H1 (cell line): ENCODE data around the gene TMEM151A. TPM values are rescaled to one million over a fixed set of nuclear protein-coding genes. Genes with fewer than 3 reads are reported as not detected.

Source experiments
- CTCF ChIA-PET: fragments of 300-600 bp; sonication (Branson Sonifier 250); formaldehyde crosslinking; loops from one replicate; lab custom pipeline; 2021; ENCODE audit not compliant: partially characterized antibody; lab: Charles Lee
- POLR2A ChIA-PET: fragments of 300-600 bp; sonication (Branson Sonifier 250); formaldehyde crosslinking; loops from one replicate; lab custom pipeline; 2021; ENCODE audit warnings: inconsistent platforms; ENCODE audit not compliant: partially characterized antibody; lab: Charles Lee
- DNase-seq, 2 experiments: peaks; one replicate each; pipeline versions ENCODE4 v3.0.0 to v3.0.0-alpha.2; 2010 to 2022; ENCODE audit warnings: low spot score in 2 of 2, low read depth in 1 of 2, mixed read lengths in 1 of 2
- FAIRE-seq: peaks from 2 replicates; lab custom pipeline; 2011; peaks lifted over from hg19 to GRCh38; lab: Jason Lieb, UNC
- H2AFZ ChIP-seq: 2 replicates; pipeline ENCODE4 v1.8.1; 2012; ENCODE audit warnings: low read length, inconsistent platforms
- H2AK5ac ChIP-seq: 2 replicates; pipeline ENCODE4 v1.6.1; 2013; ENCODE audit warnings: low read depth, low read length
- H2BK120ac ChIP-seq: replicated peaks from 2 replicates; pipeline ENCODE3; 2013; ENCODE audit warnings: low read depth, low read length, inconsistent platforms
- H2BK12ac ChIP-seq: 2 replicates; pipeline ENCODE4 v1.6.1; 2013; ENCODE audit warnings: low read depth, low read length
- H2BK15ac ChIP-seq: 2 replicates; pipeline ENCODE4 v1.6.1; 2013; ENCODE audit warnings: low read length
- H2BK20ac ChIP-seq: 2 replicates; pipeline ENCODE4 v1.6.1; 2013; ENCODE audit warnings: low read length
- H2BK5ac ChIP-seq: 2 replicates; pipeline ENCODE4 v1.6.1; 2013; ENCODE audit warnings: low read depth, low read length
- H3K14ac ChIP-seq: 2 replicates; pipeline ENCODE4 v1.6.1; 2013; ENCODE audit warnings: inconsistent platforms; ENCODE audit not compliant: insufficient read length
- H3K18ac ChIP-seq: 2 replicates; pipeline ENCODE4 v1.6.1; 2013; ENCODE audit warnings: low read length; ENCODE audit errors: extremely low read depth
- H3K23ac ChIP-seq: 2 replicates; pipeline ENCODE4 v1.6.1; 2013; ENCODE audit warnings: inconsistent platforms; ENCODE audit not compliant: insufficient read length
- H3K23me2 ChIP-seq: 2 replicates; pipeline ENCODE4 v1.6.1; 2013; ENCODE audit warnings: low read depth, low read length
- H3K27ac ChIP-seq: 2 replicates; pipeline ENCODE4 v1.6.1; 2011; ENCODE audit warnings: low read depth, low read length, inconsistent platforms
- H3K27me3 ChIP-seq, 4 experiments: replicated peaks in 1 of 4; 1 replicate in 1 of 4; 2 replicates in 3 of 4; pipeline versions ENCODE4 v1.6.1 to v1.8.1; 2011 to 2013; ENCODE audit warnings: low read length in 3 of 4, mild to moderate bottlenecking in 3 of 4, inconsistent platforms in 2 of 4, mixed read lengths in 2 of 4, moderate library complexity in 1 of 4; ENCODE audit not compliant: control insufficient read depth in 3 of 4, insufficient read depth in 3 of 4; ENCODE audit errors: extremely low read depth in 1 of 4
- H3K36me3 ChIP-seq, 4 experiments: 2 replicates each; pipeline versions ENCODE4 v1.6.1 to v1.8.1; 2011 to 2013; ENCODE audit warnings: mild to moderate bottlenecking in 4 of 4, low read length in 3 of 4, moderate library complexity in 2 of 4, control low read depth in 1 of 4, inconsistent platforms in 1 of 4; ENCODE audit not compliant: insufficient read depth in 4 of 4, control insufficient read depth in 2 of 4
- H3K4ac ChIP-seq: replicated peaks from 2 replicates; pipeline ENCODE3; 2013; ENCODE audit warnings: low read length, low read depth, mixed read lengths, inconsistent platforms; ENCODE audit not compliant: insufficient read length
- H3K4me1 ChIP-seq, 4 experiments: replicated peaks in 1 of 4; 1 replicate in 1 of 4; 2 replicates in 3 of 4; pipeline versions ENCODE4 v1.6.1 to v1.8.1; 2011 to 2013; ENCODE audit warnings: low read length in 3 of 4, inconsistent platforms in 2 of 4, mixed read lengths in 1 of 4; ENCODE audit not compliant: insufficient read depth in 4 of 4, control insufficient read depth in 3 of 4
- H3K4me2 ChIP-seq, 2 experiments: 2 replicates each; pipeline versions ENCODE4 v1.6.1 to v1.8.1; 2011 to 2013; ENCODE audit warnings: low read depth in 2 of 2, low read length in 2 of 2, control low read depth in 1 of 2, inconsistent platforms in 1 of 2, mild to moderate bottlenecking in 1 of 2; ENCODE audit not compliant: insufficient read depth in 1 of 2
- H3K4me3 ChIP-seq, 4 experiments: fragments of 200-600, 300-600 bp in 1 of 4; sonication (generic), shearing (Covaris generic), sonication (Bioruptor Twin) in 1 of 4; 2 replicates each; pipeline versions ENCODE4 v1.5.1 to v1.8.1; 2011 to 2016; ENCODE audit warnings: low read length in 4 of 4, low read depth in 3 of 4, control low read depth in 2 of 4, inconsistent platforms in 2 of 4, mild to moderate bottlenecking in 2 of 4, mixed read lengths in 1 of 4, moderate library complexity in 1 of 4; ENCODE audit not compliant: insufficient read depth in 2 of 4; ENCODE audit errors: extremely low read depth in 1 of 4
- H3K56ac ChIP-seq: replicated peaks from 2 replicates; pipeline ENCODE3; 2013; ENCODE audit warnings: low read depth, mild to moderate bottlenecking, mixed read lengths, low read length, inconsistent platforms; ENCODE audit not compliant: insufficient read length
- H3K79me1 ChIP-seq: 2 replicates; pipeline ENCODE4 v1.6.1; 2013; ENCODE audit warnings: low read depth, low read length, control low read depth
- H3K79me2 ChIP-seq, 2 experiments: 2 replicates each; pipeline versions ENCODE4 v1.6.1 to v1.8.1; 2012 to 2013; ENCODE audit warnings: low read length in 2 of 2, mild to moderate bottlenecking in 2 of 2, inconsistent platforms in 1 of 2; ENCODE audit not compliant: insufficient read depth in 2 of 2, control insufficient read depth in 1 of 2
- H3K9ac ChIP-seq, 4 experiments: replicated peaks in 1 of 4; 1 replicate in 1 of 4; 2 replicates in 3 of 4; pipeline versions ENCODE4 v1.6.1 to v1.8.1; 2011 to 2013; ENCODE audit warnings: low read depth in 3 of 4, low read length in 3 of 4, control low read depth in 2 of 4, mild to moderate bottlenecking in 2 of 4, moderate library complexity in 2 of 4, inconsistent platforms in 1 of 4; ENCODE audit errors: extremely low read depth in 1 of 4
- H3K9me3 ChIP-seq, 2 experiments: 2 replicates each; pipeline versions ENCODE4 v1.6.1 to v1.8.1; 2012 to 2013; ENCODE audit warnings: mild to moderate bottlenecking in 2 of 2, moderate library complexity in 2 of 2, control low read depth in 1 of 2, inconsistent platforms in 1 of 2, low read depth in 1 of 2, low read length in 1 of 2, mixed read lengths in 1 of 2; ENCODE audit not compliant: insufficient read depth in 2 of 2
- H4K20me1 ChIP-seq, 2 experiments: replicated peaks in 1 of 2; 2 replicates each; pipeline versions ENCODE3 to v1.8.1; 2011 to 2013; ENCODE audit warnings: inconsistent platforms in 2 of 2, low read length in 2 of 2, mild to moderate bottlenecking in 1 of 2; ENCODE audit not compliant: insufficient read depth in 2 of 2, control insufficient read depth in 1 of 2
- H4K5ac ChIP-seq: 2 replicates; pipeline ENCODE4 v1.6.1; 2013; ENCODE audit warnings: low read length, low read depth, mixed read lengths, inconsistent platforms; ENCODE audit not compliant: insufficient read length
- H4K8ac ChIP-seq: 2 replicates; pipeline ENCODE4 v1.8.0; 2013; ENCODE audit warnings: mild to moderate bottlenecking, moderate library complexity, low read length, inconsistent platforms; ENCODE audit not compliant: insufficient read depth; ENCODE audit errors: extremely low read depth
- H4K91ac ChIP-seq: replicated peaks from 2 replicates; pipeline ENCODE3; 2013; ENCODE audit warnings: low read length, mixed read lengths, inconsistent platforms; ENCODE audit not compliant: insufficient read length
- KDM4A ChIP-seq: IDR thresholded peaks from one replicate; pipeline ENCODE4 v1.7.1; 2012; ENCODE audit warnings: low read depth, mild to moderate bottlenecking, moderate library complexity, low read length, inconsistent platforms; ENCODE audit not compliant: severe bottlenecking
- YY1 ChIP-seq: IDR thresholded peaks from 2 replicates; pipeline ENCODE4 v1.6.1; 2011; ENCODE audit warnings: low read depth, mild to moderate bottlenecking, low read length
- WGBS, 2 experiments: shearing (Covaris generic) in 1 of 2; methylation state at CpG; one replicate each; pipeline versions ENCODE4 v1.1.6 to v1.1.7; 2013 to 2015; ENCODE audit warnings: low lambda C conversion rate in 2 of 2, mixed read lengths in 2 of 2, inconsistent platforms in 1 of 2, low coverage in 1 of 2, missing lambda C conversion rate in 1 of 2; ENCODE audit not compliant: insufficient replicate concordance in 2 of 2, insufficient coverage in 1 of 2, insufficient read length in 1 of 2; ENCODE audit errors: extremely low coverage in 1 of 2, missing lambda C conversion rate in 1 of 2; 5-methylcytosine and 5-hydroxymethylcytosine counted together
- polyA plus RNA-seq, 7 experiments: library from polyadenylated mRNA; depleted of rRNA in 3 of 7; stranded (reverse) in 5 of 7; unstranded in 2 of 7; fragments of >200 nt in 5 of 7; fragments of 200-250 nt in 2 of 7; gene quantifications; 1 replicate in 5 of 7; 2 replicates in 1 of 7; 4 replicates in 1 of 7; pipeline versions ENCODE4 v1.2.1 to v1.2.3, GENCODE V29; 2011 to 2013; ENCODE audit warnings: missing spikeins in 2 of 7, mixed read lengths in 2 of 7
- total RNA-seq: library from RNA; stranded (reverse); fragmentation: NEBNext Ultra II Directional; extraction: Animal tissue kit (Norgen Biotek cat#: 25700); gene quantifications from 2 replicates; pipeline ENCODE4 v1.2.1, GENCODE V29; 2021

The TMEM151A gene
- total and polyA plus RNA-seq, 2 of the 8 experiments (the other 6 are each of a cell fraction or from before 2014, with no cell fraction given): 3.2 TPM

DNA sequence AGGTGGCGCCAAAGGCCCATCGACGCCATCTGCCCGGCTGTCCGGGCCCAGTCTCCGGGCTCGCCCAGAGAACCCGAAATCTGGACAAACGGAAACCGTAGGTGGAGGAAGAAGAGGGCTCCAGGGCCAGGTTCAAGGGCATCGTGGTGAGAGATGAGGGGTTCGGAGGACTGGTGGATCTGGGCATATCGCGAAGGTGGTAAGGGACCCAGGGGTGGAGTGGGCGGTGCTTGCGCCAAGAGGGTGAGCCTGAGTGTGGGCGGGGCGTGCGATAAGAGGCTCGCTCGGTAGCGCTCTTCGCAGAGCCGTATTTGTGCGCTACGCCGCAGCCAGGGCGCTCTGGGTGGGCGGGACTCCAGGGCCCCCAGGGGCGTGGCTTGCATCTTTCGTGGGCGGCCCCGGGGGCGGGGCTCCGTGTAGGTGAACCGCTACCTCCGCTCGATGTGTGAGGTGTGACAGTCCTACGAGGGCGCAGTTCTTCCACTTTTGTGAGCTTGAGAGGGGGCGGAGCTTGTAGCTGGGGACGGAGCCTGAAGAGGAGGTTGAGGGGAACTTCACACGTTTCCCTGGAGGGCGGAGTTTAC lies 20.4 kb downstream of the TMEM151A start:
- Histone ChIP-seq H3K9me3 (no peaks in the 10 kb centered on the region), H3K4me2 (peak overlapping the region; percentile 48 to 77)
- POLR2A ChIA-PET: interaction anchor here (0.8 to 4.1 kb wide), 27 partner anchors 9 to 243 kb away, joined by 3 to 25 read pairs (median 6); partner anchors contain the start of genes BRMS1, RIN1, TMEM151A and YIF1A
- TF ChIP-seq YY1: peak; percentile 56; the same call in 1 of the 2 replicates
- TF ChIP-seq KDM4A: peak; percentile 74

More for the DNA sequence above, 20.4 kb downstream of the TMEM151A start:
- peak overlapping the region in 2 of 4 experiments; percentile 42 to 54; a peak in 3 of 7 replicates for H3K9ac ChIP-seq
- no peak overlapping the region for H2AK5ac ChIP-seq
- H3K23me2 ChIP-seq: peaks cover 8% of the 10 kb centered on the region
- no peaks in the 10 kb centered on the region for H3K79me2 ChIP-seq
- H2BK20ac ChIP-seq: no peak overlapping the region
- H2BK12ac ChIP-seq: peak overlapping the region; percentile 91
- DNase-seq (peak; percentile 71 to 92), FAIRE-seq (peak; percentile 66)
- peak overlapping the region; percentile 6 for H4K91ac ChIP-seq
- H2BK120ac ChIP-seq: no peak overlapping the region
- peak overlapping the region; percentile 100 for H3K18ac ChIP-seq
- CTCF ChIA-PET: interaction anchor here (0.6 to 11.7 kb wide), 44 partner anchors 8 to 266 kb away, joined by 3 to 242 read pairs (median 5); partner anchors contain the start of genes B4GAT1, BRMS1, CNIH2 and RAB1B
- peak overlapping the region; percentile 7 for H3K27ac ChIP-seq
- no peak overlapping the region for H3K4ac ChIP-seq
- H4K20me1 ChIP-seq: no peaks in the 10 kb centered on the region
- peak overlapping the region; percentile 86 for H4K5ac ChIP-seq
- no peak overlapping the region for H2BK15ac ChIP-seq
- H3K4me1 ChIP-seq: peaks cover 3 to 17% (median 8%) of the 10 kb centered on the region in 4 experiments
- H3K23ac ChIP-seq: no peak overlapping the region
- peak overlapping the region; percentile 36; the same call in 1 of the 2 replicates for H4K8ac ChIP-seq
- 1% methylated on average over 43 of the region's 44 CpGs; no CpG with 5 or more reads in 1 of the 2 experiments for WGBS, 2 experiments
- peak overlapping the region; percentile 44 to 79 (median 71) for H3K4me3 ChIP-seq
- peak overlapping the region; percentile 86; the same call in 1 of the 2 replicates for H2AFZ ChIP-seq
- peaks cover 0 to 3% (median 0%) of the 10 kb centered on the region in 4 experiments; a peak in 2 of 7 replicates for H3K27me3 ChIP-seq
- no peaks in the 10 kb centered on the region for H3K79me1 ChIP-seq
- no peak overlapping the region for H3K56ac ChIP-seq
- peak overlapping the region; percentile 90 for H2BK5ac ChIP-seq
- no peak overlapping the region for H3K14ac ChIP-seq
- no peaks in the 10 kb centered on the region for H3K36me3 ChIP-seq
